Measurements from ENCODE around the gene NRAS. TPM values are rescaled to one million over a fixed set of nuclear protein-coding genes. Genes with fewer than 3 reads are reported as not detected.

Gene NRAS
- total and polyA plus RNA-seq, 9 of the 15 experiments (the other 6 are each of a cell fraction or from before 2014, with no cell fraction given) = 40.7 to 94.5 (median 75.4) TPM

- FAIRE-seq = no peak
- POLR2A ChIA-PET = no interaction called here
- no peak for DNase-seq (ENCODE audit: extremely low read depth in 1 of 4, low spot score in 3 of 4)
- Histone ChIP-seq H3K4me3 (no peak overlapping the region), H3K27ac (ENCODE audit: extremely low read depth, low read depth, low read length) (no peak overlapping the region), H3K4me2 (ENCODE audit: insufficient read depth, low read length) (no peak overlapping the region), H3K36me3 (ENCODE audit: control insufficient read depth, insufficient read depth, low read length) (no peaks in the 10 kb centered on the region), H3K27me3 (ENCODE audit: control insufficient read depth in 2 of 2, insufficient read depth in 2 of 2, low read length in 2 of 2) (peaks cover 10 to 25% of the 10 kb centered on the region in 2 experiments; a peak in 4 of 5 replicates), H2AFZ (ENCODE audit: low read depth, low read length) (no peak overlapping the region), H3K79me2 (ENCODE audit: control insufficient read depth, insufficient read depth, low read length) (no peaks in the 10 kb centered on the region), H3K4me1 (replicated peaks in 1 of 2; ENCODE audit: control insufficient read depth in 2 of 2, insufficient read depth in 2 of 2, low read length in 2 of 2) (no peaks in the 10 kb centered on the region), H3K9me3 (replicated peaks; ENCODE audit: control insufficient read depth, insufficient read depth, low read depth, low read length) (no peaks in the 10 kb centered on the region), H3K9me1 (ENCODE audit: control insufficient read depth, insufficient read depth, low read length) (no peaks in the 10 kb centered on the region), H4K20me1 (replicated peaks; ENCODE audit: control insufficient read depth, insufficient read depth, low read length) (no peaks in the 10 kb centered on the region), H3K9ac (ENCODE audit: insufficient read depth in 1 of 2, low read depth in 2 of 2, low read length in 2 of 2) (no peak overlapping the region)
- no peak for TF ChIP-seq SAFB2 (IDR thresholded peaks at IDR 0.05; ENCODE audit: borderline replicate concordance, low read depth, low read length, severe bottlenecking)
- TF ChIP-seq ESRRA (IDR thresholded peaks at IDR 0.05; ENCODE audit: borderline replicate concordance, low read depth) = no peak
- no peak for TF ChIP-seq SIX5 (IDR thresholded peaks at IDR 0.05; ENCODE audit: borderline replicate concordance in 1 of 2, insufficient read depth in 1 of 2, low read depth in 1 of 2, low read length in 2 of 2)
- TF ChIP-seq ZNF766 (CRISPR knock-in tag; conservative IDR thresholded peaks at IDR 0.05) = no peak
- TF ChIP-seq TEAD1 (CRISPR knock-in tag; IDR thresholded peaks at IDR 0.05) = no peak
- TF ChIP-seq ZNF696 (CRISPR knock-in tag; conservative IDR thresholded peaks at IDR 0.05) = no peak
- TF ChIP-seq CBX5 (IDR thresholded peaks at IDR 0.05; ENCODE audit: borderline replicate concordance, low read depth) = no peak
- TF ChIP-seq SMARCA5 (IDR thresholded peaks at IDR 0.05) = no peak
- TF ChIP-seq CHD4 (IDR thresholded peaks at IDR 0.05; ENCODE audit: insufficient read depth, insufficient replicate concordance, low read depth, low read length, poor library complexity, severe bottlenecking) = no peak
- TF ChIP-seq LCOR (CRISPR knock-in tag; IDR thresholded peaks at IDR 0.05) = no peak
- no peak for TF ChIP-seq NFE2L1 (tag; IDR thresholded peaks at IDR 0.05; ENCODE audit: borderline replicate concordance, low read depth)
- intact Hi-C loops (cut with micrococcal nuclease) (no loop called here), in situ Hi-C loops (cut with MboI) (no loop called here)
- WGBS (ENCODE audit: insufficient coverage, low coverage, missing lambda C conversion rate) = 3% methylated on average over 4 of the region's 5 CpGs
- no peak for ATAC-seq
- BruUV-seq (replicated peaks) = no TSS peak
- CTCF ChIA-PET (ENCODE audit: low intra/inter-chr PET ratio) = no interaction called here
Measured at GRCh38 chr1:114677691-114678090, 38.9 kb downstream of the NRAS start.
